ENCODE measurements around the gene SLC4A5.

The SLC4A5 gene

DNA sequence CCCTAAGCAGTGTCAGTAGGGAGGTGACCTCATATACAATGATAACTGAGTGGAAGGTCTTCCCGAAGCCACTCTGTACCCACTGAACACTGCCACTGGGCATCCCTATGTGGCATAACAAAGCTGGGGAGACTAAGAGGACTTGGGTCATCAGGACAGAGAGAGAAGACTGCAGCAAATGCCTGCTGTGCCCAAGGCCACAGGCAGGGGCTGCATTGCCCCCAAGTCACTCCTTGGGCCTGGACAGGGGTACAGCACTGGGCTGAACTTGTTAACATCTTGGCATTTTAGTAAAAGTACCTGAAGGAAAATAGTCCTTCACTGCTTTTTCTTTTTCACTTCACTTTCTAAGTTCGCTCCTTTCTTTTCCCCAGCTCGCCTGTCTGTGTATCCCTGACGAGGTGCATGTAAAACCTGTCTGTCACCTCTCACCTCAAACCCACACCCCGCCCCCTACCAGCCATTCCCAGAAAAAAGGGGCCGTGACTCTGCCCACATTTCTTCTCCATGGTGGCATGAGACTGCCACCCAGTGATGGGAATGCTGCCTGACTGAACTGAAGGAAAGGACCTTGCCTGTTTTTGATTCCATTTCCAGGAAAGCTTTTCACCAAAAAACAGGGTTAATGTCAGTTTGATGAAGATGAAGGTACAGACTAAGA lies 81.9 kb downstream of the SLC4A5 start:
- TF ChIP-seq, protein P1, sequence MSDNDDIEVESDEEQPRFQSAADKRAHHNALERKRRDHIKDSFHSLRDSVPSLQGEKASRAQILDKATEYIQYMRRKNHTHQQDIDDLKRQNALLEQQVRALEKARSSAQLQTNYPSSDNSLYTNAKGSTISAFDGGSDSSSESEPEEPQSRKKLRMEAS (IDR thresholded peaks at IDR 0.05; ENCODE audit: low read depth, low read length), result no peak
- TF ChIP-seq, protein P2, sequence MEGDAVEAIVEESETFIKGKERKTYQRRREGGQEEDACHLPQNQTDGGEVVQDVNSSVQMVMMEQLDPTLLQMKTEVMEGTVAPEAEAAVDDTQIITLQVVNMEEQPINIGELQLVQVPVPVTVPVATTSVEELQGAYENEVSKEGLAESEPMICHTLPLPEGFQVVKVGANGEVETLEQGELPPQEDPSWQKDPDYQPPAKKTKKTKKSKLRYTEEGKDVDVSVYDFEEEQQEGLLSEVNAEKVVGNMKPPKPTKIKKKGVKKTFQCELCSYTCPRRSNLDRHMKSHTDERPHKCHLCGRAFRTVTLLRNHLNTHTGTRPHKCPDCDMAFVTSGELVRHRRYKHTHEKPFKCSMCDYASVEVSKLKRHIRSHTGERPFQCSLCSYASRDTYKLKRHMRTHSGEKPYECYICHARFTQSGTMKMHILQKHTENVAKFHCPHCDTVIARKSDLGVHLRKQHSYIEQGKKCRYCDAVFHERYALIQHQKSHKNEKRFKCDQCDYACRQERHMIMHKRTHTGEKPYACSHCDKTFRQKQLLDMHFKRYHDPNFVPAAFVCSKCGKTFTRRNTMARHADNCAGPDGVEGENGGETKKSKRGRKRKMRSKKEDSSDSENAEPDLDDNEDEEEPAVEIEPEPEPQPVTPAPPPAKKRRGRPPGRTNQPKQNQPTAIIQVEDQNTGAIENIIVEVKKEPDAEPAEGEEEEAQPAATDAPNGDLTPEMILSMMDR (IDR thresholded peaks at IDR 0.05; ENCODE audit: low read depth, low read length), result no peak
- TF ChIP-seq POLR2A (IDR thresholded peaks at IDR 0.05; ENCODE audit: extremely low read depth, insufficient read length), result no peak
- no peak for TF ChIP-seq MYC (IDR thresholded peaks at IDR 0.05; ENCODE audit: low read depth, low read length)
- no peak overlapping the region for H3K4me3 ChIP-seq (ENCODE audit: low read depth, low read length)
- no peak for DNase-seq (ENCODE audit: low read depth)

DNA sequence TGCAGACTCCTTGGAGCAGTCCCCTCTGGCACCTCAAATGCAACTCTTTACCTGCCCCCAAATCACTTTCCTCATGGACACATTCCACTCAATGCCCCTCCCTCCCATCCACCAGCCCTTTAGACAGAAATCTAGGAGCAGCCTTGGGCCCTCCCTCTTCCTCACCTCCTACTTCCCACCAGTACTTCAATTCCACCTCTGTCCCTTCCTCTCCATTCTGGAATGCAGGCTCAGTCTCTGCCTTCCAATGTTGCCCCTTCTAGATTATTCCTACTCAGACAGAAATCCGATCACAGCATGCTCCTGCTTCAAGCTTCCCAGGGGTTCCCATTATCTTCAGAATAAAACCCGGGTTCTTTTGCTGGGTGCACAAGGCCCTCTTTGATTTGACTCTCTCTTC lies 82.7 kb downstream of the SLC4A5 start:
- no peak overlapping the region for H3K4me3 ChIP-seq (ENCODE audit: low read depth, low read length)
- TF ChIP-seq, protein P1 (IDR thresholded peaks at IDR 0.05; ENCODE audit: low read depth, low read length), result no peak
- no peak for TF ChIP-seq MYC (IDR thresholded peaks at IDR 0.05; ENCODE audit: low read depth, low read length)
- TF ChIP-seq, protein P2 (IDR thresholded peaks at IDR 0.05; ENCODE audit: low read depth, low read length), result no peak
- TF ChIP-seq POLR2A (IDR thresholded peaks at IDR 0.05; ENCODE audit: extremely low read depth, insufficient read length), result no peak
- no peak for DNase-seq (ENCODE audit: low read depth)

DNA sequence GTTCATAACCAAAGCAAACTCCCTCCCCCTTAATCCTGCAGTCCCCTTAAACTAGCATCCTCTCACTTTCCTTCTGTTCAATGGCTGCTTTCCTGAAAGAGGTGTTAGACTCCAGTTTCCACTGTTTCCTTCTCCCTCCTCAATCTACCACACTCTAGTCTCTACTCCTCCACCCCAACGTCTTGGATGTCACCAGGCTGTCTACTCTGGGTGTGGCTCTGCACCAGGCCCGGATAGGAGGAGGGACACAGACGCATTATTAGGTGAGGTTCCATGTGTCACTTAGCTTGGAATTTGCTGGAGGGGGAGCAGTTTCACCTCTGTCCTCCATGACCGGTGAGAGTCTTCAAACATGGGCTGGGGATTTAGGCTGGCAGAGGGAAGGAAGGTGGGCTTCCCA lies 83.5 kb downstream of the SLC4A5 start:
- H3K4me3 ChIP-seq (ENCODE audit: low read depth, low read length), result no peak overlapping the region
- no peak for DNase-seq (ENCODE audit: low read depth)
- TF ChIP-seq, protein P1 (IDR thresholded peaks at IDR 0.05; ENCODE audit: low read depth, low read length), result no peak
- TF ChIP-seq, protein P2 (IDR thresholded peaks at IDR 0.05; ENCODE audit: low read depth, low read length), result no peak
- no peak for TF ChIP-seq POLR2A (IDR thresholded peaks at IDR 0.05; ENCODE audit: extremely low read depth, insufficient read length)
- no peak for TF ChIP-seq MYC (IDR thresholded peaks at IDR 0.05; ENCODE audit: low read depth, low read length)

DNA sequence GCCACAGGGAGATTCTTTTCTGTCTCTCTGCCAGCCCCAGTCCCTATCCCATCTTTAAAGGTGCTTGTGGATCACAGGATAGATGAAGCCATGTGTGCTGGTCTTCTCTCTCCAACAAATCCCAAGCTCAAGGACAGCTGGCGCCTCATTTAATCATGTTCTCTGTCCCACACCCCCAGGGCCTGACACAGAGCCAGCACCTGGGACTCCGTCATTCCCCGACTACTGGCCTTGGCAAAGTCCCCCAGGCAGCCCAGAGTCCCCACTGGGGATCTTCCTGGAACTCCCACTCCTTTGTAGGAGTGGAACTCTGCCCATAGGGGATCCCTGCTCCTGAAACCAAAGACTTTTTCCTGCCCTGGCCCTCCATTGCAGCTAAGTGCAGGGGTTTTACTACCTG lies 84.0 kb downstream of the SLC4A5 start:
- no peak overlapping the region for H3K4me3 ChIP-seq (ENCODE audit: low read depth, low read length)
- DNase-seq (ENCODE audit: low read depth), result no peak
- TF ChIP-seq MYC (IDR thresholded peaks at IDR 0.05; ENCODE audit: low read depth, low read length) (no peak), POLR2A (IDR thresholded peaks at IDR 0.05; ENCODE audit: extremely low read depth, insufficient read length) (no peak)
- TF ChIP-seq, protein P2 (IDR thresholded peaks at IDR 0.05; ENCODE audit: low read depth, low read length), result no peak
- TF ChIP-seq, protein P1 (IDR thresholded peaks at IDR 0.05; ENCODE audit: low read depth, low read length), result no peak

DNA sequence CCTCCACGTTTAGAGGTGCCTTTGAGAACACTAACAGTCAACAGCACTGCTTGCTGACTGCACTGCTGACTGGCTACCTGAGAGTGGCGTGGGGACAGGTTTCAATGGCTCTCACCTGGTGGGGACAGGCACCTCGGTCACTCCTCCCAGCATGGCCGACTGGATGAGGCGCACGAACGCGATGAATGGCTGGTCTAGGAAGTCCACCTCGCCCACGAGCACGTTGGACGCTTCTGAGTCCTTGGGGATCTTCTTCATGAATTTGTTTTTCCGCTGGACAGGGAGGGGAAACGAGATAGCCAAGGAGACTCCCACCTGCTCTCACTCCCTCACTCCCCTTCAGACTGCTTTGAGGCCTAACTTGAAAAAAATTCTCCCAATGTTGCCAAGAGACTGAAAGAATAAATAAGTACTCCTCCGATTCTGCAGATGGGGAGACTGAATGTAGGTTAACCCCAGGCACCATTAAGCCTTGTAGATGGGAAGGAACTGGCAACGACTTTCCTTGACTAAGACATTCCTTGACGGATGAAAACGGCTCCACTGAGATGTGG lies 87.5 kb downstream of the SLC4A5 start:
- TF ChIP-seq POLR2A (IDR thresholded peaks at IDR 0.05; ENCODE audit: extremely low read depth, insufficient read length) (no peak), MYC (IDR thresholded peaks at IDR 0.05; ENCODE audit: low read depth, low read length) (no peak)
- TF ChIP-seq, protein P1 (IDR thresholded peaks at IDR 0.05; ENCODE audit: low read depth, low read length), result no peak
- TF ChIP-seq, protein P2 (IDR thresholded peaks at IDR 0.05; ENCODE audit: low read depth, low read length), result no peak

More for the DNA sequence above, 87.5 kb downstream of the SLC4A5 start:
- no peak overlapping the region for H3K4me3 ChIP-seq (ENCODE audit: low read depth, low read length)
- no peak for DNase-seq (ENCODE audit: low read depth)

Measured in NB4 (cell line).